Omental fat pad (tissue), 4 donors: ENCODE results near the gene FAM171A2. TPM values are rescaled to one million over a fixed set of nuclear protein-coding genes. Genes with fewer than 3 reads are reported as not detected.
A peak's percentile ranks its signal among the peaks of the same experiment; 100 is the strongest.
"Not testable (repeated sequence)": the region's sequence is repeated elsewhere in the genome, so short reads cannot be mapped to it uniquely, and the experiment has no call there.

Source experiments
- ATAC-seq: fragments of 150-250 bp; one replicate; pipeline ENCODE4 v1.9.1; 2016; ENCODE audit warnings: mild to moderate bottlenecking, moderate library complexity; ENCODE audit not compliant: low FRiP score
- DNase-seq: peaks from one replicate; pipeline ENCODE4 v3.0.0-alpha.2; 2019; ENCODE audit warnings: low spot score
- total RNA-seq, 4 donors: library from RNA; depleted of rRNA; stranded (reverse); fragments of >200 nt; gene quantifications; one replicate each; pipeline ENCODE4 v1.1.0, GENCODE V29; 2016
- TF ChIP-seq, protein P1 (sequence below), 3 donors: fragments of 450-650 bp; IDR thresholded peaks; one replicate each; pipeline ENCODE4 v1.5.1; 2016 to 2017; ENCODE audit warnings: antibody characterized with exemption in 3 of 3, mild to moderate bottlenecking in 3 of 3, moderate library complexity in 2 of 3

The FAM171A2 gene
- total RNA-seq, 4 donors from 2014 or later: 0.56 to 3.5 (median 0.95) TPM

DNA sequence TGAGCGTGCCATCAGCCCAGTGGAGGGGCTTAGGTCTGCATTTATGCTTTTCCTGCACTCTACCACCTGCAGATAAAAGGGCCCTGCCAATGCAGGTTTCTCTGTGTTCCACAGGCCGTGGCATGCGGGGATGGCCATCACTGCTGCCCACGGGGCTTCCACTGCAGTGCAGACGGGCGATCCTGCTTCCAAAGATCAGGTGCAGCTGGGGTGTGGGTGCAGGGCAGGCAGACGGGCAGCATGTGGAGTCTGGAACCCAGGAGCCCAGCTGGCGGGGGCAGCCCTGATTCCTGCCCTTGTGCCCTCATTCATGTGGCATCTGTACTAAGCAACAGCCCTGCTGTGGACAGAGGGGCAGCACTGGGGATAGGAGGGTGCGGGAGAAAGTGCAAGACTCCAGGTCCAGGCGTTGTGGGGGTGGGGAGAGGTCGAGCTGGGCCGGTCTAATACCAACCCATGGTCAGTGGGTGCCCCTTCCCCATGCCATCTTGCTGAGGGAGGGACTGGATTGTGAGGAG is 14.0 kb downstream of the FAM171A2 start:
- ATAC-seq (no peak), DNase-seq (no peak)
- TF ChIP-seq, protein P1, sequence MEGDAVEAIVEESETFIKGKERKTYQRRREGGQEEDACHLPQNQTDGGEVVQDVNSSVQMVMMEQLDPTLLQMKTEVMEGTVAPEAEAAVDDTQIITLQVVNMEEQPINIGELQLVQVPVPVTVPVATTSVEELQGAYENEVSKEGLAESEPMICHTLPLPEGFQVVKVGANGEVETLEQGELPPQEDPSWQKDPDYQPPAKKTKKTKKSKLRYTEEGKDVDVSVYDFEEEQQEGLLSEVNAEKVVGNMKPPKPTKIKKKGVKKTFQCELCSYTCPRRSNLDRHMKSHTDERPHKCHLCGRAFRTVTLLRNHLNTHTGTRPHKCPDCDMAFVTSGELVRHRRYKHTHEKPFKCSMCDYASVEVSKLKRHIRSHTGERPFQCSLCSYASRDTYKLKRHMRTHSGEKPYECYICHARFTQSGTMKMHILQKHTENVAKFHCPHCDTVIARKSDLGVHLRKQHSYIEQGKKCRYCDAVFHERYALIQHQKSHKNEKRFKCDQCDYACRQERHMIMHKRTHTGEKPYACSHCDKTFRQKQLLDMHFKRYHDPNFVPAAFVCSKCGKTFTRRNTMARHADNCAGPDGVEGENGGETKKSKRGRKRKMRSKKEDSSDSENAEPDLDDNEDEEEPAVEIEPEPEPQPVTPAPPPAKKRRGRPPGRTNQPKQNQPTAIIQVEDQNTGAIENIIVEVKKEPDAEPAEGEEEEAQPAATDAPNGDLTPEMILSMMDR (IDR thresholded peaks at IDR 0.05): no peak

DNA sequence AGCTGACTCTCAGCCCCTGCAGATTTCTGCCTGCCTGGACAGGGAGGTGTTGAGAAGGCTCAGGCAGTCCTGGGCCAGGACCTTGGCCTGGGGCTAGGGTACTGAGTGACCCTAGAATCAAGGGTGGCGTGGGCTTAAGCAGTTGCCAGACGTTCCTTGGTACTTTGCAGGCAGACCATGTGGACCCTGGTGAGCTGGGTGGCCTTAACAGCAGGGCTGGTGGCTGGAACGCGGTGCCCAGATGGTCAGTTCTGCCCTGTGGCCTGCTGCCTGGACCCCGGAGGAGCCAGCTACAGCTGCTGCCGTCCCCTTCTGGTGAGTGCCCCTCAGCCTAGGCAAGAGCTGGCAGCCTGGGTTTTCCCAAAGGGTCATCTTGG is 14.7 kb downstream of the FAM171A2 start:
- TF ChIP-seq, protein P1 (IDR thresholded peaks at IDR 0.05): no peak
- ATAC-seq (no peak), DNase-seq (no peak)

DNA sequence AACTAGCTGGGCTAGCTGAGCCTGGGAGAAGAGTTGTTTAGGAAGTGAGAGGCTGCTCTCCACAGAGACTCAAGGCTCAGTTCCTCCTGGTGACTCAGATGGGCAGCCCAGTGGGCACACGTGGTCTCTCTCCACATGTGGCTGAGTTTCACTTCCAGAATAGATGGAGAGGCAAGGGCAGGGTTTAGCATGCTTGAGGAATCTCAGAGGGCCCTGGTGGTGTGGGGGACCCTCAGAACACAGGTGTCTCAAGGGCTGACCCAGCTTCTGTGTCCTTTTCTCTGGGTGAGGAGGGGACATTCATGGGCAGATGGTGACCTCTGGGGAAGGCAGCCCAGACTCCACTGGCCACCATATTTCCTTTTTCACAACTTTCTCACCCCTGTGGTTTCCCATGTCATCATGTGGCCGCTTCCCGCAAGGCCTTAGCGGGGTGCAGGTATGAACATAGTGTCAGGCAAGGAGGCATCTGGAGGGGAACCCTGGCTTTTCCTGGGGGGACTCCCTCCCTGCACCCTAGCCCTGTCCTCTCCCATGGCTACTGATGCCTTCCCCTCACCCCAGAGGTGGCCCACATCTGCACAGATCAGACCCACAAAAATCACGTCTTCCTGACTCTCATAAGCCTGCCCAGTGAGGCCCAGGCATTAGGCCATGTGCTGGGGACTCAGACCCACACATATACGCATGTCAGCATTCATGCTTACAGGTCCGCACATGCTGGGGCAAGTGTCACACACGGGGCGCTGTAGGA is 15.2 kb downstream of the FAM171A2 start:
- no peak for ATAC-seq
- DNase-seq: no peak
- TF ChIP-seq, protein P1 (IDR thresholded peaks at IDR 0.05): no peak

DNA sequence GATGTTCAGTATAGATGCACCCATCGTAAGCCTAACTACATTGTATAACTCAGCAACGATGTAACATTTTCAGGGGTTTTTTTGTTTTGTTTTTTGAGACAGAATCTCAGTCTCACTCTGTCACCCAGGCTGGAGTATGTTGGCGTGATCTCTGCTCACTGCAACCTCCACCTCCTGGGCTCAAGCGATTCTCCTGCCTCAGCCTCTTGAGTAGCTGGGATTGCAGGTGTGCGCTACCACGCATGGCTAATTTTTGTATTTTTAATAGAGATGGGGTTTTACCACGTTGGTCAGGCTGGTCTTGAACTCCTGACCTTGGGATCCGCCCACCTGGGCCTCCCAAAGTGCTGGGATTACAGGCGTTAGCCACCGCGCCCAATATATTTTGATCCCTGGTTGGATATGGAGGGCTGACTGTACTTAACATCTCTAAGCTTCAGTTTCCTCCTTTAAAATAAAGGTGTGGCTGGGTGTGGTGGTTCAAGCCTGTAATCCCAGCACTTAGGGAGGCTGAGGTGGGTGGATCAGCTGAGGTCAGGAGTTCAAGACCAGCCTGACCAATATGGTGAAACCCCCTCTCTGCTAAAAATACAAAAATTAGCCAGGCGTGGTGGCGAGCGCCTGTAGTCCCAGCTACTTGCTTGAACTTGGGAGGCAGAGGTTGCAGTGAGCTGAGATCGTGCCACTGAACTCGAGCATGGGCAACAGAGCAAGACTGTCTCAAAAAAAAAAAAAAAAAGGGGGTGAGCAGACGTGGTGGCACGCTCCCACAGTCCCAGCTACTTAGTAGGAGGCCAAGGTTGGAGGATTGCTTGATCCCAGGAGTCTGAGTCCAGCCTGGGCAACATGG is 16.2 kb downstream of the FAM171A2 start:
- not testable (repeated sequence) for ATAC-seq, DNase-seq

DNA sequence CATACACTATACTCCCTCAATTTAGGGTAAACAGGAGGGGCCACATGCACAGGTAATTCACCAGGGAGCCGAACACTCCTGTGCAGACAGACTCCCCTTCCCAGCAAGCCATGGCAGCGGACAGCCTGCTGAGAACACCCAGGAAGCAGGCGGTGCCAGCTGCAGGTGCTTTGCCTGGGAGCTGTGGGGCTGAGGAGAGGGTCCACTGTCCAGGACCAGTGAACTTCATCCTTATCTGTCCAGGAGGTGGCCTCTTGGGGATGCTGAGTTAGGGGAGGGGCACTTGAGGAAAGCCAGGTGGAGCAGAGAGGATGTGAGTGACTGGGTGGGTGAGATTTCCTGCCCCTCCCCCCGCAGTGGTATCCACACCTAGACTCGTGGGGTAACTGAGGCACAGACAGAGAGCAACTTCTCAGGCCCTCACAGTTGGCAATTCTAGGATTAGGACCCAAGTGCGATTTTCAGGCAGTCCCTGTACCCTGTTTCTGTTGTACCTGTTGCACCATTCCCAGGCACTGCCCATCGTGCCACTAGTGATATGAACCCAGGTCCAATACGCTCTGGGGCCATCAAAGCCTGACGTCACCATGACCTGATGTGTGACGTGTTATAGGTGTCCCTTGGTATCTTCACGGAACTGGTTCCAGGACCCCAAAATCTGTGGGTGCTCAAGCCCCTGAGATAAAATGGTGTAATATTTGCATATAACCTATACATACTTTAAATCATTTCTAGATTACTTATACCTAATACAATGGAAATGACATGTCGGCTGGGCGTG is 17.4 kb downstream of the FAM171A2 start:
- ATAC-seq (no peak), DNase-seq (no peak)
- TF ChIP-seq, protein P1 (IDR thresholded peaks at IDR 0.05): no peak

DNA sequence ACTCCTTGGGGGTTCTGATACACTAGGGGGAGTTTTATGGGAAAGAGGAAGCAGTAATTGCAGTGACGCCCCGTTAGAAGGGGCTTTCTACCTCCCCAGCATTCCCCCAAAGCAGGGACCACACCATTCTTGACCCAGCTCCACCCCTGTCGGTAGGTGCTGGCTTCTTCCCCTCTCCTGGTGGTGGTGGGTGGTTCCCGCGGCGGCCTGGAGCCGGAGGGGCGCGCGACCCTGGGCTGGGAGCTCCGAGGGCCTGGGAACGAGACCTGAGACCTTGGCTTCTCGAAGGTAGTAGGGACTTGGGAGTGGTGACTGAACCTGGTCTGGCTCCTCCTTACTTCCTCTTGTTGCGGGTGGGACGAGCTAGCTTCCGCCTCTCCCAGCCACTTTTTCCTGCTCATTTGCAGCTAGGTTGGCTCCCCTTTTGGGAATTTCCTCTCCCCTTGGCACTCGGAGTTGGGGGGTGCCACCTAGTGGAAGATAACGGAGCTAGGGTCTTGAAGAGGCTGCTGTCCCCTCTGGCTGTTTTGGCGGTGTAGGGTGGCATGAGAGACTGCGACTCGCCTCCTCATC is 18.1 kb downstream of the FAM171A2 start:
- TF ChIP-seq, protein P1 (IDR thresholded peaks at IDR 0.05): no peak
- DNase-seq: no peak
- ATAC-seq: peak; percentile 12
